ENCODE measurements around the gene SAXO1.
"Not testable (repeated sequence)": the region's sequence is repeated elsewhere in the genome, so short reads cannot be mapped to it uniquely, and the experiment has no call there.

SAXO1 gene, protein sequence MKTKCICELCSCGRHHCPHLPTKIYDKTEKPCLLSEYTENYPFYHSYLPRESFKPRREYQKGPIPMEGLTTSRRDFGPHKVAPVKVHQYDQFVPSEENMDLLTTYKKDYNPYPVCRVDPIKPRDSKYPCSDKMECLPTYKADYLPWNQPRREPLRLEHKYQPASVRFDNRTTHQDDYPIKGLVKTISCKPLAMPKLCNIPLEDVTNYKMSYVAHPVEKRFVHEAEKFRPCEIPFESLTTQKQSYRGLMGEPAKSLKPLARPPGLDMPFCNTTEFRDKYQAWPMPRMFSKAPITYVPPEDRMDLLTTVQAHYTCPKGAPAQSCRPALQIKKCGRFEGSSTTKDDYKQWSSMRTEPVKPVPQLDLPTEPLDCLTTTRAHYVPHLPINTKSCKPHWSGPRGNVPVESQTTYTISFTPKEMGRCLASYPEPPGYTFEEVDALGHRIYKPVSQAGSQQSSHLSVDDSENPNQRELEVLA

DNA sequence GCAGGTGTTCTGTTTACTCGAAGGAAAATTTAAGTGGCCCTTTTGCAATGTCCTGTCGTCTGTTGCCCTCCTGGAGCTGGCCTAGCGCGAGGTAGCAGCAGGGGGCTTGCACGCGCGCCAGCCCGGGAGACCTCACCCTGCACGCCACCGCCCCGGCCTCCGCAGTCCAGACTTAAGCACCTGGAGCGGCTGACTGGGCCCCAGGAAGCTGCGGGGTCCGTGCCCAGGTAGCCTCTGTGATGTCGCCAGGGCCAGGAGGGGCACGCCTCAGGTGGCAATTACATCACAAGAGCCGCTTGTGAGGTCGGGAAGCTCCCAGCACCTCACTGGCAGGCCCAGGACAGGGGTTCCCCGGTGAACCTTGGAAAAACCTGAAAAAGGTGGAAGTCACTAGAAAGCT, at the start of gene SAXO1:
TSS of gene SAXO1 (minus strand) at position 195 of the 400 bp plus-strand sequence. CDS start 301 bp downstream, outside the sequence.
- no peak for DNase-seq

DNA sequence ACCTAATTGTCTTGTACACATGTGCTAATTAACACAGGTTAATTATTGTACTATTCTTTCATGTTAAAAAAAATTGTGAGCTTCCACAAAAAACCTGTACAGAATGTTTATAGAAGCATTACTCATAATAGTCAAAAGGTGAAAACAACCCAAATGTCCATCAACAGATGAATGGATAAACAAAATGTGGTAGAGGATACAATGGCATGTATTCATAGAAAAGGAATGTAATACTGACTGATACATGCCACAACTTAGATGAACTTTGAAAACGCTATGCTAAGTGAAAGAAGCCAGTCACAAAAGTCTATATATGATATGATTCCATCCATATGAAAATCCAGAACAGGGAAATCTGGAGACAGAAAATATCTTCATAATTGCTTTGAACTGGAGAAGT, 41.8 kb upstream of the SAXO1 start:
- peak; percentile 58 for DNase-seq

DNA sequence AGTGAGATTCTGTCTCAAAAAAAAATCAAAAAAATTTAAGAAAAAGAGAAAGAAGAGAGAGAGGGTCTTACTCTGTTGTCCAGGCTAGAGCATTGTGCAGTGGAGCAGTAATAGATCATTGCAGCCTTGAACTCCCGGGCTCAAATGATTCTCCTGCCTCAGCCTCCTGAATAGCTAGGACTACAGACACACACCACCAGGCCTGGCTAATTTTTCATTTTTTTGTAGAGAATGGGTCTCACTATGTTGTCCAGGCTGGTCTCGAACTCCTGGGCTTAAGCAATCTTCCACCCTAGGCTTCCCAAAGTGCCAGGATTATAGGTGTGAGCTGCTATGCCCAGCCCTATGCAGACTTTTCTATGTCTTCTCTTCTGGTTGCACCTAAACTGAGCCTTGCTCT, 41.2 kb upstream of the SAXO1 start:
- DNase-seq: no peak

DNA sequence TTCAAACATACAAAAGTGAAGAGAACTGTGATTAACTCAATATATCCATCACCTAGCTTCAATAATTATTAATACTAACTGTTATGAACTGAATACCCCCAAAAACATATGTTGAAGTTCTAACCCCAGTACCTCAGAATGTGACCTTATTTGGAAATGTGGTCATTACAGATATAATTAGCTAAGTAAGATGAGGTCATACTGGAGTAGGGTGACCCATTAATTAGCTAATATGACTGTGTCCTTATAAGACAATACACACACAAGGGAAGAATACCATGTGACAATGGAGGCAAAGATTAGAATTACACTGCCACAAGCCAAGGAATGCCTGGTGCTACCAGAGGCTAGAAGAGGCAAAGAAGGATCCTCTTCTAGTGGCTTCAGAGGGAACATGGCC, 24.0 kb upstream of the SAXO1 start:
- DNase-seq: no peak

DNA sequence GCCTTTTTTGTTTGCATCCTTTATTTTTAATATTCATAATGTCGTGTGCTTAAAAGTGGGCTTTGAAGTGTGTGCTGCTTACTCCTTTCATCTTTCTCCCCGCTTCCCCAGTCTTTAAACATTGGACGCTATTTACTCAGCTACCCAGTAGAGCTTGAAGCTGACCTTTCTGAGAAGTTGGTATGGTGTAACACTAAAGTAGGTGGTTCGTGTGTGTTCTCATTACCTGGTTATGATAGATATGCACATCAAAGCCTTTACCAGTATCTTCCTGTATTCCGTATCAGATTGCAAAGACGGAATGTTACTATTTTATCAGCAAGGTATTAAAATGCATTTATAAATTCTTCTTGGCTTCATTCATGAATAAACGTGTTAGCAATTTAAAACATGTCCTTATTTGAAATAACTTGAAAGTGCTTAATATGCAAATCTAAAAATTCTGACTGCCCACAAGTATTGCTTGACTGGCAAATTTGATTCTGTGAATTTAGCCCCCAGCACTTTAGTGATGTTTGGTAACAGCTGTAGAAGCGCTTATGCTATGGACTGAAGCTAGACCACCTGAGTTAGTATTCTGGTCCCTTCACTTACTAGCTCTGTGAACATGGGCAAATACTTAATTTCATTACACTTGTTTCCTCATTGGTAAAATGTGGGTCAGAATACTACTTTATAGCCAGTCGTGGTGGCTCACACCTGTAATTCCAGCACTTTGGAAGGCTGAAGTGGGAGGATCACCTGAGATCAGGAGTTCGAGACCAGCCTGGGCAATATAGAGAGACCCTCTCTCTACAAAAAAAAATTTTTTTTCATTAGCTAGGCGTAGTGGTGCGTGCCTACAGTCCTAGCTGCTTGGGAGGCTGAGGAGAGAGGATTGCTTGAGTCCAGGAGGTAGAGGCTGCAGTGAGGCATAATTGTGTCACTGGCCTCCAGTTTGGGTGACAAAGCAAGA, 17.9 kb upstream of the SAXO1 start:
- peak; percentile 40 for DNase-seq

DNA sequence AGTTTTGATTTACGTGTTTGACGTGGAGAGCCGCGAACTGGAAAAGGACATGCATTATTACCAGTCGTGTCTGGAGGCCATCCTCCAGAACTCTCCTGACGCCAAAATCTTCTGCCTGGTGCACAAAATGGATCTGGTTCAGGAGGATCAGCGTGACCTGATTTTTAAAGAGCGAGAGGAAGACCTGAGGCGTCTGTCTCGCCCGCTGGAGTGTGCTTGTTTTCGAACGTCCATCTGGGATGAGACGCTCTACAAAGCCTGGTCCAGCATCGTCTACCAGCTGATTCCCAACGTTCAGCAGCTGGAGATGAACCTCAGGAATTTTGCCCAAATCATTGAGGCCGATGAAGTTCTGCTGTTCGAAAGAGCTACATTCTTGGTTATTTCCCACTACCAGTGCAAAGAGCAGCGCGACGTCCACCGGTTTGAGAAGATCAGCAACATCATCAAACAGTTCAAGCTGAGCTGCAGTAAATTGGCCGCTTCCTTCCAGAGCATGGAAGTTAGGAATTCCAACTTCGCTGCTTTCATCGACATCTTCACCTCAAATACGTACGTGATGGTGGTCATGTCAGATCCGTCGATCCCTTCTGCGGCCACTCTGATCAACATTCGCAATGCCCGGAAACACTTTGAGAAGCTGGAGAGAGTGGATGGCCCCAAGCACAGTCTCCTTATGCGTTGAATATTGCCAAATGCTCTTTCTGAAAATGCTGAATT, 17.1 kb upstream of the SAXO1 start:
- DNase-seq: peak; percentile 40

DNA sequence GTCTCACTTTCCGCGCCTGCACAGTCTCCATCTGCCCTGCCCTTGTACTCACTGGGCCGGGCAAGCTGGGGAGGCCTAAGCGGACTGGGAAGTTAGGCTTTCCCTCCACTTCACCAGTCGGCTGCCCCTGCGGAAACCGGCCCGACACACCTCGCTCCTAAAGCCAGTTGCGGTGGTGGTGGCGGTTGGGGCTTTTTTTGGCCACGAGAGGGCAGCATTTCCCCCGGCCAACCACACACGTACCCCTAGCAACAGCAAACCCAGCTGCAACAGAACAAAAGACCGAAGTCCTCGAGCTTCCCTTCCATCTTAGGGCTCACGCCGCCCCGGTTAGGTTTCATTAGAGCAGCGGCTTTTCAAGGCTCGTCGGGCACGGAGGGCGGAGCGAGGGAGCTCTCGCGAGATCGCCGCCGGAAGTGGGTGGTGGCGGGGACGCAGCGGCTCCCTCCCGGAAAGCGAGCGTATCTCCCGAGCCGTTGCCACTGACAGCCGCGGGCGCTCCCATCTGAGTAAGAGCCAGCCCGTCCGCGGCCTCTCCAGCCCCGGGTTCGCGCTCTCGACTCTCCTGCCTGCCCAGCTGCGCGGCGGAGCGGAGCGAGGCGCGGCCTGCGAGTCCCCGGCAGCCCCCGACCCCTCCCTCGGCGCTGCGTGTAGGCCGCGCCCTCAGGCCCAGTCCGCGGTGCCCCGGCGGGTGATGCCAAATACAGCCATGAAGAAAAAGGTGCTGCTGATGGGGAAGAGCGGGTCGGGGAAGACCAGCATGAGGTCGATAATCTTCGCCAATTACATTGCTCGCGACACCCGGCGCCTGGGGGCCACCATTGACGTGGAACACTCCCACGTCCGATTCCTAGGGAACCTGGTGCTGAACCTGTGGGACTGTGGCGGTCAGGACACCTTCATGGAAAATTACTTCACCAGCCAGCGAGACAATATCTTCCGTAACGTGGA, 16.2 kb upstream of the SAXO1 start, which contains the start of gene RRAGA:
TSS of gene RRAGA (plus strand) at position 462 of the 951 bp plus-strand sequence. CDS start at position 695, 233 bp downstream.
- peak; percentile 90 for DNase-seq

DNA sequence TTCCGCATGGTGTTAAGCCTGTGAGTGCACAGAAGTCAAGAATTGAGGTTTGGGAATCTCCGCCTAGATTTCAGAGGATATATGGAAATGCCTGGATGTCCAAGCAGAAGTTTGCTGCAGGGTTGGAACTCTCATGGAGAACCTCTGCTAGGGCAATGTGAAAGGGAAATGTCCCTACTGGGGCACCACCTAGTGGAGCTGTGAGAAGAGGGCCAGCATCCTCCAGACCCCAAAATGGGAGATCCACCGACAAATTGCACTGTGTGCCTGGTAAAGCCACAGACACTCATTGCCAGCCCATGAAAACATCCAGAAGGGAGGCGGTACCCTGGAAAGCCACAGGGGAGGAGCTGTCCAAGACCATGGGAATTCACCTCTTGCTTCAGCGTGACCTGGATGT, 3.6 kb upstream of the SAXO1 start:
- no peak for DNase-seq

DNA sequence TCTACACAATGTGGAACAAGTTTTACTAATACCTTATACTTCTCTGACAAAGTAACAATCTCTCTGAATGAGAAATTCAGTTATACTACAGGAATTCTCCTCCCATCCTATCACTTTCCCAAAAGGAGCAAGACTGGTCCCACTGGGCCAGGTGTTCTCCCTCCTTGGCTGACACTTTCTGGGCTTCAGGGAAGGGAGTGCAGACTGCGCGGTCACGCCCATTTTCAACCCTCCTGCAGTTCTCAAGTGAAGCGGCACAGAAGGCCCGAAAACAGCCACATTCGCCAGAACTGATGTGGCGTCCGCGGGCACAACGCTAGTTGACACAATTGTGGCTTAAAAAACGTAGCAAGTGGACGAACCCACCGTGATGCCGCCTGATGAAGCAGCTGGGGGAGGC, 603 bp downstream of the SAXO1 start:
- no peak for DNase-seq

DNA sequence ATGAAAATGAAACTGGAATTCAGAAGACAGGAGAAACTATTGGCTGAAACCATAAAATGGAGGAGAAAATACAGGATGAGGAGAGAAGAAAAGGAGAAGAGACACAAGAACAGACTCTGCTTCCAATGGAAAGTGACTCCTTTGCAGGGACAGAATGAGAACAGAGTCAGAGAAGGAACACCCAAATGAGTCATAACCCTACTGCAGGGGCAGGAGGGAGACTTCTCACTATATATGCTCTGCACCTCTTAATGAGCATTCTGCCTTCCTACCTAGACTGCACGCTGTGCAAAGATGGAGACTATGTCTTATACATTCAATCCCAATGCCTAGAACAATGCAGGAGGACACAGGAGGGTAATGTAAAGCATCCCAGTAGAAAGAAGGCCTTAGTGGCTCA, 2.1 kb downstream of the SAXO1 start:
- DNase-seq: no peak

DNA sequence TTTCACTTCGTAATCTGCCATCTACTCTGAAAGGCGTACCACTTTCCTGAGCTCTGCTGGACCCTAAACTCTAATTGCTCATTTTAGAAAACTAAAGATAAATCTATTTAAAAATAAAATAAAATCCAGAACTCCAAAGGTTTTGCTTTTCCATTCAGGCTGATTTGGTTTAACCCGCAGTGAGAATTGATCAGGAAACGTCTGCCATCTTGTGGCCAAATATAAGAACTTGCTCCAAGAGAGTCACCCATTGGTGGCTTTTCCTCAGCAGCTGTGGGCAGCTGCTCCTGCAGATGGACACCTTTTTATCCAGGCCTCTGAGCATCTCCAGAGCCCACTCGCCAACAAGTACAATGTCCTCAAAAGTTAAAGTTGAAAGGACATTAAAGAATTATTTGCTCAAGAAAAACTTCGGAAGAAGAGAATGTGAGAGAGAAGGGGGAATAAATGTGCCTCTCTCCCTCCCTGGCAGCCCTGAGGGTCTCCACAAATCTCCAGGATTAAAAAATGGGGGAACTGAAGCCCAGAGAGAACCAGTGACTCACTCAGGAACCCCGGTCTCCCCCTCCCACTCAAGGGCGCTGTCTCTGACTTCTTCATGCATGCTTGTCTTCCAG, 4.1 kb downstream of the SAXO1 start:
- DNase-seq: peak; percentile 55

DNA sequence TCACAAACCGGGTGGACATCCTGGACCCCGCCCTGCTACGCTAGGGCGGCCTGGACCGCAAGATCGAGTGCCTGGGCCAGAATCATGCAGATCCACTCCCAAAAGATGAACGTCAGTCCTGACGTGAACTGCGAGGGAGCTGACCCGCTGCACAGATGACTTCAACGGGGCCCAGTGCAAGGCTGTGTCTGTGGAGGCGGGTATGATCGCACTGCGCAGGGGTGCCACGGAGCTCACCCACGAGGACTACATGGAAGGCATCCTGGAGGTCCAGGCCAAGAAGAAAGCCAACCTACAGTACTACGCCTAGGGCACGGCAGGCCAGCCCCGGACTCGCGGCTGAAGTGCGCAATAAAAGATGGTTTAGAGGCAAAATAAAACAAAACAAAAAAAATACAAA, 5.2 kb downstream of the SAXO1 start:
- DNase-seq: no peak

DNA sequence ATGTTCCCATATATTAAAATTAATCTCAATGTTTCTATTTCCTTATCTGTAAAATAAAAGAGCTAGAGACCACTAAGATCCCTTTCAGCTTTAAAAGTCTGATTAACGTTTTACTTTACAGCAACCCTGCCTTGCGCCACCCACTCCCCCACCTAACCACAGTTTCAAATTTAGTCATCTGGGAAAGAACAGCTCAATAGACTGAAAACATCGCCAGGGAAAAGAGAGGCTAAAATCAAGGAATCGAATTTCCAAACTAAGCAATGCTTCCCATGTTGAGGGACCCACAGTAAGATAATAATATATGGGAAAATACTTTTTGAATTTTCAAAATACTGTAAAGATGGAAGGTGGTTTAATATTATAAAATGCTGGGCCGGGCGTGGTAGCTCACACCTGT, 6.6 kb downstream of the SAXO1 start:
- peak; percentile 9 for DNase-seq

DNA sequence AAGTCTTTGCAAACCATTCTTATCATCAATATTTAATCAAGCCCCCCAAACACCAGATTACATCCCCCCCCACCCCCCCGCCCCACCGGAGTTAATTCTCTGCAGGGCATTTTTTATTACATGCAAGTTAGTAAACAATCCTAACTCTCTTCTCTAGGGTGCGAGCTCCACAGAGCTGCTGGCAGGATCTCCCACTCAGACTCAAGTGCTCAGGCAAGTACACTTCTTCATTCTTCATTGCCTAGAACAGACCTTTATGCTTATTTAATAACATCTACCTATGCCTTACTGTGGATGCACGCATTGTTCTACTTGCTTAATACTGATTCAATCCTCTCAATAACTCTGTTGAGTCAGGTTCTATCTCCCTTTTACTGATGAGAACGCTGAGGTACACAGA, 9.9 kb downstream of the SAXO1 start:
- no peak for DNase-seq

DNA sequence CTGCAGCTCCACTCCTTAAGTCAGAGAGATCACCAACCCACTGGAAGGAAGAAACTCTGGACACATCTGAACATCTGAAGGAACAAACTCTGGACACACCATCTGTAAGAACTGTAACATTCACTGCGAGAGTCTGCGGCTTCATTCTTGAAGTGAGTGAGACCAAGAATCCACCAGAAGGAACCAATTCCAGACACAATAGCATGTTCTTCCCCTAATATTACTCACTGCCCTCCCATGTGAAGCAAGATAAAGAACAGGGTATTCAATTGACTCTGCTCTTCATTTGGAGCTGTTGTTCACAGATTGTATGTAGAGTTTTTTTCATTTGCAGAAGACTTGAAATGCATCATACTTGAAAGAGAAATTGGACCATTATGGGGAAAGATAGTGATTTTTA, 10.8 kb downstream of the SAXO1 start:
- DNase-seq: no peak

DNA sequence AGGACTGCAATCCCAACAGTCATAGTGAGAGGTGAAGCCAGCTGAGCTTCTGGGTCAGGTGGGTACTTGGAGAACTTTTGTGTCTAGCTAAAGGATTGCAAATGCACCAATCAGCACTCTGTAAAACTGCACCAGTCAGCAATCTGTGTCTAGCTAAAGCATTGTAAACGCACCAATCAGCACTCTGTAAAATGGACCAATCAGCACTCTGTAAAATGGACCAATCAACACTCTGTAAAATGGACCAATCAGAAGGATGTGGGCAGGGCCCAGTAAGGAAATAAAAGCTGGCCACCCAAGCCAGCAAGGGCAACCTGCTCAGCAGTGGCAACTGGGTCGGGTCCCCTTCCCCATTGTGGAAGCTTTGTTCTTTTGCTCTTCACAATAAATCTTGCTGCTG, 11.4 kb downstream of the SAXO1 start:
- DNase-seq: not testable (repeated sequence)

DNA sequence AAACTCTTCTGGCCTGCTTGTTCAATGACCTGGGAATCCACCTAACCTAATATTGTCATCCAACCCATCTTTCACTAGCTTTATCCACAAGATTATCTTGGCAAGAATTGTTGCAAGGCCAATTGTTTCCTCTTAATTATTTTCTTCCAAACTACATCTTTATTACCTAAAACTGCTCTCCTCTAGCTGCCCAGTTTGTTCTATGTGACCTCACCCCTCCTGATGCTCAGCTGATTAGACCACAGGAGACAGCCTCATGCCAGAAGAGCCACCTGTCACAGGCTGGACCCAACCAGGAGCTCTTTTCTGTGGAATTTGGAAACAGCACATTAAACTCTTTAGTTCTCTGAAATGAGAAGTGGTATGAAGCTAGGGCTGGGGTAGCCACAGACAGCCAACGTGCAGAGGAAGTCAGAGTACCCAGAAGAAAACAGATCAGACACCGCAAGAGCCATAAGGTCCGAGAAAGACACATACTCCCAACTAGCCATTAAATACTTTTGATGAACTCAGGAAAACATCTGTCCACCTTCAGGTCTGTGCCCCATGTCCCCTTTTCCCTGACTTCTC, 12.0 kb downstream of the SAXO1 start:
- DNase-seq: no peak

DNA sequence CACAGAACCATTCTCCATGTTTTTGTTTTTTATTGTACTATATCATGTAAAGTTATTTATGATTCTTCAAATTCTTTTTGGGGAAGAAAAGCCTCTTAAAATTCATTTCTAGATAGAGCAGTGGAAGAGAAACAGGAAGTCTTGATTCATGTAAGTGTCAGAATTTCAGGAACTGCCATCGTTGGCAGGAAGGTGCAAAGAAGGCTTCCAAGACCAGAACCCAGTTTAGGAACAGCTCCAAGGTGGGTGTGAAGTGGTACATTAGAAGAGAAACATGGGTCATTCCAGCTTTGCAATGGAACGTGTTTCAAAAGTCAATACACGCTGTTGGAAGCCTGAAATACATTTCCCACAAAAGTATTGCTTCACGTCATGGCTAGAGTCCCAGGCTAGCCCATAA, 14.8 kb downstream of the SAXO1 start:
- DNase-seq: no peak

DNA sequence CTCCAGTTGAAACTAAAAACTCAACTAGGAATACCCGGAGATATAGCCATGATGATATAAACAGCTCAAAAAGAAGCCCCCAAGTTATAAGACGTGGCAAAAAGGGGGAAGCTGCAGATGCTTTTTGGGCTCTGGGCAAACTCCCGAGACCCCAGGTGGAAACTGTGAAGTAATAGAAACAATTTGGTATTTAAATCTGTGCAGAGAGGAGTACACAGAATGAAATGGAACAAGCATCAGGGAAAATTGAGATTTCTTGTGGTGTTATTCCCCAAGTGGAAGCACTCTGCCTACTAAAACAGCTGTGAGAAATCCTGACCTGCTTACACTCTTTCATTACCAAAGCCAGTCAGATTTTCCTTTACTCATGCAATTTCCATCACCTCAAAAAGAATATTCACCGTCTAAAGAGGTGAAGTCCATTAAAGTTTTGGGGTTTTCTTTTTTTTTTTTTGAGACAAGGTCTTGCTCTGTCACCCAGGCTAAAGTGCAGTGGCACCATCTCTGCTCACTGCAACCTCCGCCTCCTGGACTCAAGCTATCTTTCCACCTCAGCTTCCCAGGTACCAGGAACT, 23.5 kb downstream of the SAXO1 start:
- no peak for DNase-seq

DNA sequence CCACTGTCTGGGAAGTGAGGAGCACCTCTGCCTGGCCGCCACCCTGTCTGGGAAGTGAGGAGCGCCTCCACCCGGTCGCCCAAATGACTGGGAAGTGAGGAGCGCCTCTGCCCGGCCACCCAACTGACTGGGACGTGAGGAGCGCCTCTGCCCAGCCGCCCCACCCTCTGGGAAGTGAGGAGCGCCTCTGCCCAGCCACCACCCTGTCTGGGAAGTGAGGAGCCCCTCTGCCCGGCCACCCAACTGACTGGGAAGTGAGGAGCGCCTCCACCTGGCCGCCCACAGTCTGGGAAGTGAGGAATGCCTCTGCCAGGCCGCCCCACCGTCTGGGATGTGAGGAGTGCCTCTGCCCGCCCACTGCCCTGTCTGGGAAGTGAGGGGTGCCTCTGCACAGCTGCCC, 32.9 kb downstream of the SAXO1 start:
- no peak for DNase-seq
